Raji (cell line): Measurements from ENCODE around the gene ZNF474.

Experiments used
- POLR2A ChIP-seq: IDR thresholded peaks from 2 replicates; pipeline ENCODE4 v1.6.1; 2011; ENCODE audit warnings: low read depth, low read length, control low read depth; ENCODE audit not compliant: insufficient read depth

The ZNF474 gene

GRCh38 chr5:122201365-122201764 lies 72.0 kb downstream of the ZNF474 start:
- no peak for TF ChIP-seq POLR2A

DNA sequence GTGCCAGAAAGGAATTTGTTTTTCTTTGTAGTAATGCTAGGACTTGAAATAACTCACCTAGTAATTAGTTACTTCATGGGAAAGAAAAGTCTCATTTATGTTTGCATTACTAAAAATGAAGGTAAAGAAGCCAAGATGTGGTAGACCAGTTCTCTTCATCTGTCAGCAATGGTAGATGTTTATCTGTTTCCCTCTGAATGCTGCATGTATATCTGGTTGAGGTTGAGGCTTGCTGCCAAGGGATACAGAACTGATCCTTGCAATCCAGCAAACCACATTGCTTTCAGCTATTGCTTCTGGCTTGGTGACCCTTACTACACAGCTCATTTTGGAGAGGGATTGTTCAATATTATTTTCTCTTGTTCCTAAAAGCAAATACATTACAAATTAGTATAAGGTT lies 73.6 kb downstream of the ZNF474 start:
- no peak for TF ChIP-seq POLR2A
